ENCODE data around the gene CUL3.

GRCh38 chr2:224598678-224599077, 13.5 kb upstream of the CUL3 start:
- TF ChIP-seq EZH2 (IDR thresholded peaks at IDR 0.05) = no peak
- TF ChIP-seq POLR2AphosphoS5 (IDR thresholded peaks at IDR 0.05; ENCODE audit: borderline replicate concordance, low read depth, low read length) = no peak

Data from SK-N-MC (cell line).